ENCODE results near the gene UBN1. TPM values are rescaled to one million over a fixed set of nuclear protein-coding genes. Genes with fewer than 3 reads are reported as not detected.

Gene UBN1
- total RNA-seq = 44.2 and 49.6 TPM in 2 replicates
- long read RNA-seq, partial matches to known transcripts = 6 of 11 reads
- long read RNA-seq, other reads (novel, unspliced or antisense) = 5 of 11 reads

- peak; percentile 100 for DNase-seq (ENCODE audit: low read depth, low spot score)
- no peak for TF ChIP-seq CTCF (conservative IDR thresholded peaks at IDR 0.05)
- Mint-ChIP-seq H3K4me1 (peaks cover 47% of the 10 kb centered on the region), H3K4me3 (peak within 1 kb of the TSS; percentile 92), H3K27me3 (ENCODE audit: low read depth) (no peaks in the 10 kb centered on the region), H3K36me3 (ENCODE audit: low read depth) (peaks cover 3% of the 10 kb centered on the region), H3K27ac (ENCODE audit: unreplicated experiment) (peak within 1 kb of the TSS; percentile 89), H3K9me3 (no peaks in the 10 kb centered on the region)
Measured at GRCh38 chr16:4846901-4847773, at the start of gene UBN1, which contains the start of gene GLYR1. TSS of gene UBN1 (plus strand) at chr16:4847481. CDS start at chr16:4852918, 5,437 bp downstream. TSS of gene GLYR1 (minus strand) at chr16:4847288. CDS start at chr16:4847265, 23 bp downstream.

- Mint-ChIP-seq H3K4me1 (peaks cover under 1% of the 10 kb centered on the region), H3K9me3 (no peaks in the 10 kb centered on the region), H3K36me3 (ENCODE audit: low read depth) (no peaks in the 10 kb centered on the region), H3K27me3 (ENCODE audit: low read depth) (no peaks in the 10 kb centered on the region), H3K27ac (ENCODE audit: unreplicated experiment) (no peak overlapping the region), H3K4me3 (no peak overlapping the region)
- DNase-seq (ENCODE audit: low read depth, low spot score) = no peak
- no peak for TF ChIP-seq CTCF (conservative IDR thresholded peaks at IDR 0.05)
Measured at GRCh38 chr16:4797805-4798252, 49.5 kb upstream of the UBN1 start.

GRCh38 chr16:4798456-4798855 is 48.8 kb upstream of the UBN1 start:
- Mint-ChIP-seq H3K4me3 (no peak overlapping the region), H3K27ac (ENCODE audit: unreplicated experiment) (no peak overlapping the region), H3K27me3 (ENCODE audit: low read depth) (no peaks in the 10 kb centered on the region), H3K36me3 (ENCODE audit: low read depth) (no peaks in the 10 kb centered on the region), H3K9me3 (no peaks in the 10 kb centered on the region), H3K4me1 (peaks cover 7% of the 10 kb centered on the region)
- no peak for DNase-seq (ENCODE audit: low read depth, low spot score)
- TF ChIP-seq CTCF (conservative IDR thresholded peaks at IDR 0.05) = no peak

- Mint-ChIP-seq H3K4me3 (peak overlapping the region; percentile 72), H3K27ac (ENCODE audit: unreplicated experiment) (no peak overlapping the region), H3K4me1 (peaks cover 9% of the 10 kb centered on the region), H3K9me3 (no peaks in the 10 kb centered on the region), H3K27me3 (ENCODE audit: low read depth) (no peaks in the 10 kb centered on the region), H3K36me3 (ENCODE audit: low read depth) (no peaks in the 10 kb centered on the region)
- no peak for TF ChIP-seq CTCF (conservative IDR thresholded peaks at IDR 0.05)
- DNase-seq (ENCODE audit: low read depth, low spot score) = no peak
Measured at GRCh38 chr16:4799171-4799855, 48.0 kb upstream of the UBN1 start.

GRCh38 chr16:4800290-4801041 is 46.8 kb upstream of the UBN1 start:
- Mint-ChIP-seq H3K4me3 (peak overlapping the region; percentile 74), H3K36me3 (ENCODE audit: low read depth) (no peaks in the 10 kb centered on the region), H3K4me1 (peaks cover 9% of the 10 kb centered on the region), H3K27me3 (ENCODE audit: low read depth) (no peaks in the 10 kb centered on the region), H3K27ac (ENCODE audit: unreplicated experiment) (no peak overlapping the region), H3K9me3 (no peaks in the 10 kb centered on the region)
- DNase-seq (ENCODE audit: low read depth, low spot score) = no peak
- TF ChIP-seq CTCF (conservative IDR thresholded peaks at IDR 0.05) = no peak
